ENCODE data around the gene TMEM132D. TPM values are rescaled to one million over a fixed set of nuclear protein-coding genes. Genes with fewer than 3 reads are reported as not detected.

Gene TMEM132D
- total and polyA plus RNA-seq, 2 of the 4 experiments (the other 2 are of a cell fraction), result not detected

DNA sequence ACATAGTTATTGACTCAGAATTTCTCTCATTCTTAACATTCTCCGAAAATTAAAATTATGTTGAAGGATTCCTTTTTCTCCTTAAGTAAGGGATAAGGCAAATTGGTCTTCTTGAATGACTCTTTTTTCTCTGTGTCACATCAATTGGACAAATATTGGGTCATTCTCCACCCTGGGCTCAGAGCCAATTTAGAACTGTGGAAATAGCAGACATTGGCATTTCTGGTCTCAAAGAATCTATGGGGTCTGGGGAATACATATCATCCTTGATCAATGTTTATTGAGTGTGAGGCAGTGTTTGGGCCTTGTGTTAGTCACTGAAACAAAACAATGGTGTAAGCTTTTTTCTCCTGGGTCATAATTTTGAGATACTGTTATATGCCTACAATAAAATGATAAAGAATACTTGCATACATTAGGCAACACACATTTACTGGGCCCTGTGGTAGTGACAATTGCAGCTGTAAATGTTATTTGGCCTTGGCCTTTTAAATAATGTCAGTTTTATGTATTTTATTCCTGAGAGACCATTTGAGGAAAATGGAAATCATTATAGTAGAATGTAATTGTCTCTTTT lies 414.6 kb downstream of the TMEM132D start:
- in situ Hi-C loops (cut with MboI; ENCODE audit: low sequenced_read_pairs), result no loop called here
- Histone ChIP-seq H4K91ac (ENCODE audit: insufficient read depth, low read depth, low read length) (no peak overlapping the region), H3K4me1 (ENCODE audit: control insufficient read depth, insufficient read depth, low read length) (no peaks in the 10 kb centered on the region), H2AK5ac (ENCODE audit: low read depth, low read length) (no peak overlapping the region), H2BK20ac (ENCODE audit: low read depth, low read length) (no peak overlapping the region), H3K27me3 (ENCODE audit: control insufficient read depth, insufficient read depth, low read length) (no peaks in the 10 kb centered on the region), H3K4me2 (ENCODE audit: low read depth, low read length) (no peak overlapping the region), H3K27ac (ENCODE audit: insufficient read depth, low read length) (no peak overlapping the region), H2BK120ac (ENCODE audit: low read depth, low read length) (no peak overlapping the region), H3K9me1 (ENCODE audit: insufficient read depth, low read length) (no peaks in the 10 kb centered on the region), H2AK9ac (replicated peaks; ENCODE audit: low read depth, low read length, poor library complexity) (no peak overlapping the region), H3K79me1 (ENCODE audit: low read depth in 1 of 2, low read length in 2 of 2) (no peaks in the 10 kb centered on the region), H3K23ac (ENCODE audit: low read depth, low read length) (no peak overlapping the region), H2BK15ac (ENCODE audit: low read depth, low read length) (no peak overlapping the region), H4K8ac (ENCODE audit: low read depth in 2 of 2, low read length in 2 of 2) (no peak overlapping the region), H4K5ac (ENCODE audit: low read depth, low read length) (no peak overlapping the region), H3K4me3 (ENCODE audit: insufficient read depth, low read depth, low read length) (no peak overlapping the region), H2BK5ac (ENCODE audit: low read depth, low read length, poor library complexity, severe bottlenecking) (no peak overlapping the region), H3K56ac (ENCODE audit: extremely low read depth, insufficient read depth, low read length) (no peak overlapping the region), H3K9ac (ENCODE audit: low read depth, low read length) (no peak overlapping the region), H3K9me3 (ENCODE audit: control insufficient read depth, insufficient read depth, low read length) (peaks cover 35% of the 10 kb centered on the region), H3K18ac (ENCODE audit: low read depth, low read length) (no peak overlapping the region), H3K36me3 (ENCODE audit: control insufficient read depth, insufficient read depth, low read length) (no peaks in the 10 kb centered on the region), H3K14ac (replicated peaks; ENCODE audit: low read depth, low read length) (no peak overlapping the region), H4K20me1 (ENCODE audit: insufficient read depth, low read length) (no peaks in the 10 kb centered on the region), H2AFZ (replicated peaks; ENCODE audit: low read length, poor library complexity) (no peak overlapping the region), H3K4ac (ENCODE audit: low read depth, low read length) (no peak overlapping the region)
- no CpG with 5 or more reads among the region's 1 CpG for WGBS, 2 experiments (ENCODE audit: extremely low coverage in 2 of 2, insufficient read length in 1 of 2)
- TF ChIP-seq CHD1 (IDR thresholded peaks at IDR 0.05; ENCODE audit: low read depth, low read length), result no peak
- TF ChIP-seq, protein P1, sequence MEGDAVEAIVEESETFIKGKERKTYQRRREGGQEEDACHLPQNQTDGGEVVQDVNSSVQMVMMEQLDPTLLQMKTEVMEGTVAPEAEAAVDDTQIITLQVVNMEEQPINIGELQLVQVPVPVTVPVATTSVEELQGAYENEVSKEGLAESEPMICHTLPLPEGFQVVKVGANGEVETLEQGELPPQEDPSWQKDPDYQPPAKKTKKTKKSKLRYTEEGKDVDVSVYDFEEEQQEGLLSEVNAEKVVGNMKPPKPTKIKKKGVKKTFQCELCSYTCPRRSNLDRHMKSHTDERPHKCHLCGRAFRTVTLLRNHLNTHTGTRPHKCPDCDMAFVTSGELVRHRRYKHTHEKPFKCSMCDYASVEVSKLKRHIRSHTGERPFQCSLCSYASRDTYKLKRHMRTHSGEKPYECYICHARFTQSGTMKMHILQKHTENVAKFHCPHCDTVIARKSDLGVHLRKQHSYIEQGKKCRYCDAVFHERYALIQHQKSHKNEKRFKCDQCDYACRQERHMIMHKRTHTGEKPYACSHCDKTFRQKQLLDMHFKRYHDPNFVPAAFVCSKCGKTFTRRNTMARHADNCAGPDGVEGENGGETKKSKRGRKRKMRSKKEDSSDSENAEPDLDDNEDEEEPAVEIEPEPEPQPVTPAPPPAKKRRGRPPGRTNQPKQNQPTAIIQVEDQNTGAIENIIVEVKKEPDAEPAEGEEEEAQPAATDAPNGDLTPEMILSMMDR (conservative IDR thresholded peaks at IDR 0.05; ENCODE audit: low read depth, low read length), result no peak
- TF ChIP-seq SMC3 (IDR thresholded peaks at IDR 0.05; ENCODE audit: low read depth, low read length), result no peak
- TF ChIP-seq MAFK (IDR thresholded peaks at IDR 0.05; ENCODE audit: low read depth, low read length), result no peak
- TF ChIP-seq NFE2L2 (IDR thresholded peaks at IDR 0.05; ENCODE audit: low read depth, low read length), result no peak
- no peak for TF ChIP-seq RAD21 (IDR thresholded peaks at IDR 0.05; ENCODE audit: low read length)
- TF ChIP-seq MAZ (IDR thresholded peaks at IDR 0.05; ENCODE audit: borderline replicate concordance, low read depth, low read length), result no peak
- TF ChIP-seq, protein P2, sequence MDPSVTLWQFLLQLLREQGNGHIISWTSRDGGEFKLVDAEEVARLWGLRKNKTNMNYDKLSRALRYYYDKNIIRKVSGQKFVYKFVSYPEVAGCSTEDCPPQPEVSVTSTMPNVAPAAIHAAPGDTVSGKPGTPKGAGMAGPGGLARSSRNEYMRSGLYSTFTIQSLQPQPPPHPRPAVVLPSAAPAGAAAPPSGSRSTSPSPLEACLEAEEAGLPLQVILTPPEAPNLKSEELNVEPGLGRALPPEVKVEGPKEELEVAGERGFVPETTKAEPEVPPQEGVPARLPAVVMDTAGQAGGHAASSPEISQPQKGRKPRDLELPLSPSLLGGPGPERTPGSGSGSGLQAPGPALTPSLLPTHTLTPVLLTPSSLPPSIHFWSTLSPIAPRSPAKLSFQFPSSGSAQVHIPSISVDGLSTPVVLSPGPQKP (IDR thresholded peaks at IDR 0.05; ENCODE audit: borderline replicate concordance, low read depth, low read length), result no peak
- no peak for TF ChIP-seq CEBPB (IDR thresholded peaks at IDR 0.05; ENCODE audit: low read depth, low read length)
- no peak for TF ChIP-seq BHLHE40 (IDR thresholded peaks at IDR 0.05; ENCODE audit: low read depth, low read length)
- TF ChIP-seq MXI1 (IDR thresholded peaks at IDR 0.05; ENCODE audit: borderline replicate concordance, low read depth, low read length), result no peak
- no peak for TF ChIP-seq RCOR1 (IDR thresholded peaks at IDR 0.05; ENCODE audit: insufficient replicate concordance, low read length)
- TF ChIP-seq, protein P3, sequence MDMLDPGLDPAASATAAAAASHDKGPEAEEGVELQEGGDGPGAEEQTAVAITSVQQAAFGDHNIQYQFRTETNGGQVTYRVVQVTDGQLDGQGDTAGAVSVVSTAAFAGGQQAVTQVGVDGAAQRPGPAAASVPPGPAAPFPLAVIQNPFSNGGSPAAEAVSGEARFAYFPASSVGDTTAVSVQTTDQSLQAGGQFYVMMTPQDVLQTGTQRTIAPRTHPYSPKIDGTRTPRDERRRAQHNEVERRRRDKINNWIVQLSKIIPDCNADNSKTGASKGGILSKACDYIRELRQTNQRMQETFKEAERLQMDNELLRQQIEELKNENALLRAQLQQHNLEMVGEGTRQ (IDR thresholded peaks at IDR 0.05; ENCODE audit: low read depth, low read length), result no peak
- TF ChIP-seq RFX5 (IDR thresholded peaks at IDR 0.05; ENCODE audit: low read depth, low read length), result no peak
- dilution Hi-C loops (cut with HindIII; ENCODE audit: low sequenced_read_pairs, unreplicated experiment), result no loop called here
- POLR2A ChIA-PET (ENCODE audit: unreplicated experiment), result no interaction called here
- CTCF ChIA-PET, result no interaction called here
- intact Hi-C loops (cut with micrococcal nuclease), result no loop called here
- ATAC-seq (ENCODE audit: low read depth) (no peak), DNase-seq (no peak)
- BruUV-seq (replicated peaks), result no TSS peak
